Keratinocyte (primary cell): ENCODE measurements around the gene KAT6B. TPM values are rescaled to one million over a fixed set of nuclear protein-coding genes. Genes with fewer than 3 reads are reported as not detected.

ENCODE experiments used
- DNase-seq: peaks from one replicate; pipeline ENCODE4 v3.0.0-alpha.2; 2011; ENCODE audit warnings: low read depth, missing footprints, low spot score
- FAIRE-seq: peaks from 2 replicates; lab custom pipeline; 2011; peaks lifted over from hg19 to GRCh38; lab: Jason Lieb, UNC
- H2AFZ ChIP-seq: 2 replicates; pipeline ENCODE4 v1.6.0; 2012; ENCODE audit warnings: low read length, control low read depth, inconsistent platforms; ENCODE audit not compliant: control insufficient read depth
- H3K27ac ChIP-seq: 2 replicates; pipeline ENCODE4 v1.5.1; 2011; ENCODE audit warnings: low read length; ENCODE audit not compliant: control insufficient read depth, insufficient read depth
- H3K27me3 ChIP-seq: 3 replicates; pipeline ENCODE4 v1.6.0; 2011; ENCODE audit warnings: low read length; ENCODE audit not compliant: control insufficient read depth, insufficient read depth; ENCODE audit errors: extremely low read depth
- H3K36me3 ChIP-seq, 2 experiments: 2 replicates in 1 of 2; 3 replicates in 1 of 2; pipeline ENCODE4 v1.5.1; 2011; ENCODE audit warnings: low read length in 2 of 2, mild to moderate bottlenecking in 1 of 2; ENCODE audit not compliant: control insufficient read depth in 2 of 2, insufficient read depth in 2 of 2; ENCODE audit errors: extremely low read depth in 1 of 2
- H3K4me1 ChIP-seq: 3 replicates; pipeline ENCODE4 v1.5.1; 2011; ENCODE audit warnings: low read length; ENCODE audit not compliant: control insufficient read depth, insufficient read depth; ENCODE audit errors: extremely low read depth
- H3K4me2 ChIP-seq: 3 replicates; pipeline ENCODE4 v1.6.0; 2011; ENCODE audit warnings: low read depth, low read length; ENCODE audit not compliant: control insufficient read depth, insufficient read depth; ENCODE audit errors: extremely low read depth
- H3K4me3 ChIP-seq, 3 experiments: fragments of 200-600 bp in 1 of 3; sonication (generic) in 1 of 3; 2 replicates in 2 of 3; 3 replicates in 1 of 3; pipeline ENCODE4 v1.5.1; 2011 to 2016; ENCODE audit warnings: low read length in 3 of 3, mild to moderate bottlenecking in 3 of 3, control low read depth in 2 of 3, inconsistent platforms in 1 of 3, low read depth in 1 of 3, mixed read lengths in 1 of 3, mixed run types in 1 of 3, moderate library complexity in 1 of 3; ENCODE audit not compliant: control insufficient read depth in 2 of 3, insufficient read depth in 2 of 3; ENCODE audit errors: extremely low read depth in 1 of 3
- H3K79me2 ChIP-seq: 2 replicates; pipeline ENCODE4 v1.6.0; 2012; ENCODE audit warnings: low read length; ENCODE audit not compliant: control insufficient read depth, insufficient read depth
- H3K9ac ChIP-seq: 3 replicates; pipeline ENCODE4 v1.6.0; 2011; ENCODE audit warnings: low read length; ENCODE audit not compliant: control insufficient read depth, insufficient read depth; ENCODE audit errors: extremely low read depth
- H3K9me1 ChIP-seq: 3 replicates; pipeline ENCODE4 v1.6.0; 2011; ENCODE audit warnings: low read length; ENCODE audit not compliant: control insufficient read depth, insufficient read depth; ENCODE audit errors: extremely low read depth
- H3K9me3 ChIP-seq: 2 replicates; pipeline ENCODE4 v1.5.1; 2012; ENCODE audit warnings: low read depth, low read length; ENCODE audit not compliant: control insufficient read depth
- H4K20me1 ChIP-seq: 3 replicates; pipeline ENCODE4 v1.6.0; 2011; ENCODE audit warnings: low read length; ENCODE audit not compliant: control insufficient read depth, insufficient read depth; ENCODE audit errors: extremely low read depth
- EZH2 ChIP-seq: IDR thresholded peaks from one replicate; pipeline ENCODE4 v1.6.1; 2012; ENCODE audit warnings: inconsistent platforms, mild to moderate bottlenecking, low read length, moderate library complexity
- dilution Hi-C: fragments of 300-500 bp; cut with MboI; formaldehyde crosslinking; loops from one replicate; pipeline ENCODE4 v1.7.0; 2020; ENCODE audit warnings: low sequenced_read_pairs; ENCODE audit not compliant: extremely low pct_ligation_motif_present
- polyA plus RNA-seq, 5 experiments: library from polyadenylated mRNA; depleted of rRNA in 3 of 5; stranded (reverse) in 3 of 5; stranded (forward) in 1 of 5; unstranded in 1 of 5; fragments of >200 nt; gene quantifications; 1 replicate in 1 of 5; 2 replicates in 3 of 5; 3 replicates in 1 of 5; pipeline versions ENCODE4 v1.2.1 to v1.2.3, GENCODE V29; 2011 to 2012; ENCODE audit warnings: missing spikeins in 2 of 5, low read depth in 1 of 5, low replicate concordance in 1 of 5
- TF ChIP-seq, protein P1 (sequence below), 3 experiments: IDR thresholded peaks in 1 of 3; conservative IDR thresholded peaks in 1 of 3; optimal IDR thresholded peaks in 1 of 3; 2 replicates in 2 of 3; 3 replicates in 1 of 3; pipeline versions ENCODE3 to v1.5.1; 2011; ENCODE audit warnings: low read length in 3 of 3, mild to moderate bottlenecking in 3 of 3, moderate library complexity in 2 of 3, control low read depth in 1 of 3, inconsistent platforms in 1 of 3; ENCODE audit not compliant: insufficient read depth in 2 of 3; ENCODE audit errors: extremely low read depth in 1 of 3

KAT6B gene
- polyA plus RNA-seq, 1 donor (not counting 4 experiments of a cell fraction or from before 2014, with no cell fraction given) = 2.9 TPM

DNA sequence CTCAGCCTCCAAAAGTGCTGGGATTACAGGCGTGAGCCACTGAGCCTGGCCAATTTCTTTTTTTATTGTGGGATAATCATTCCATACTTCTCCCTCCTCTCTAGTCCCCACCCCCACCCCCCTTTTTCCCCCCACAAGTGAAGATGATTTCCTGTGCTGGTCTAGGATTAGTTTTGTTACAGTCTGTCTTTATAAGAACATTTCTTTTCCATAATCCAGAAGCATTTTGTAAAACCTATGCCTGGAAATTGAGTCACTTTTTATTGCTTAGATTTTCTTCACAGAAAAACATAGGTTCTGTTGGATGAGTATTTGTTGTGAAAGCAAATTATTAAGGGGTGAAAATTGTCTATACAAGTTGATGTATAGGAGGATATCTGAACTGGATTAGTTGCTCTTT lies 98.9 kb downstream of the KAT6B start:
- FAIRE-seq = no peak
- Histone ChIP-seq H3K79me2 (peaks cover 4% of the 10 kb centered on the region), H3K4me2 (no peak overlapping the region), H3K27me3 (no peaks in the 10 kb centered on the region), H3K4me3 (no peak overlapping the region), H4K20me1 (no peaks in the 10 kb centered on the region), H3K9me3 (no peaks in the 10 kb centered on the region), H3K4me1 (peaks cover 47% of the 10 kb centered on the region), H3K27ac (no peak overlapping the region), H2AFZ (no peak overlapping the region), H3K9ac (no peak overlapping the region), H3K9me1 (peaks cover 3% of the 10 kb centered on the region), H3K36me3 (no peaks in the 10 kb centered on the region)
- TF ChIP-seq EZH2 = no peak
- TF ChIP-seq, protein P1, sequence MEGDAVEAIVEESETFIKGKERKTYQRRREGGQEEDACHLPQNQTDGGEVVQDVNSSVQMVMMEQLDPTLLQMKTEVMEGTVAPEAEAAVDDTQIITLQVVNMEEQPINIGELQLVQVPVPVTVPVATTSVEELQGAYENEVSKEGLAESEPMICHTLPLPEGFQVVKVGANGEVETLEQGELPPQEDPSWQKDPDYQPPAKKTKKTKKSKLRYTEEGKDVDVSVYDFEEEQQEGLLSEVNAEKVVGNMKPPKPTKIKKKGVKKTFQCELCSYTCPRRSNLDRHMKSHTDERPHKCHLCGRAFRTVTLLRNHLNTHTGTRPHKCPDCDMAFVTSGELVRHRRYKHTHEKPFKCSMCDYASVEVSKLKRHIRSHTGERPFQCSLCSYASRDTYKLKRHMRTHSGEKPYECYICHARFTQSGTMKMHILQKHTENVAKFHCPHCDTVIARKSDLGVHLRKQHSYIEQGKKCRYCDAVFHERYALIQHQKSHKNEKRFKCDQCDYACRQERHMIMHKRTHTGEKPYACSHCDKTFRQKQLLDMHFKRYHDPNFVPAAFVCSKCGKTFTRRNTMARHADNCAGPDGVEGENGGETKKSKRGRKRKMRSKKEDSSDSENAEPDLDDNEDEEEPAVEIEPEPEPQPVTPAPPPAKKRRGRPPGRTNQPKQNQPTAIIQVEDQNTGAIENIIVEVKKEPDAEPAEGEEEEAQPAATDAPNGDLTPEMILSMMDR (optimal IDR thresholded peaks at IDR 0.05 in 1 of 3, IDR thresholded peaks at IDR 0.05 in 1 of 3, conservative IDR thresholded peaks at IDR 0.05 in 1 of 3; ENCODE audit: extremely low read depth in 1 of 3, insufficient read depth in 2 of 3, low read length in 3 of 3) = no peak
- dilution Hi-C loops = no loop called here
- no peak for DNase-seq

DNA sequence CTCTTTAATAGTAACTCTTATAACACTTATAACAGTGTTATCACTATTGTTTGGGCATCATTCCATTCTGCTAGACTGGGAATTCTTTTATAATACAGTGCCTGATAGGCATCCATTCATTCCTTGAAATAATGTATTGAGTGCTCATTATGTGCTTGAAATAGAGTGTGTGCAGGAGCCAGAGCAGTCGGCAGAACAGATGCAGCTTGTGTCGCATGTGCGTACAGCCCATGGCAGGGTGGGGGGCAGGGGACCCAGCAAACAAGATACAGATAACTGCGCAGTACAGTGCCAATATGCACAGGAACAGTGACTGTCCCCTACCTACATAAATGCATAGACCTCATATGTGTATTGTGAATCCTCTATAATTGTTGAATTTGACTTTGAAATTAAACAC lies 99.3 kb downstream of the KAT6B start:
- Histone ChIP-seq H4K20me1 (no peaks in the 10 kb centered on the region), H3K9me3 (no peaks in the 10 kb centered on the region), H3K4me2 (no peak overlapping the region)

More for the DNA sequence above, 99.3 kb downstream of the KAT6B start:
- FAIRE-seq (no peak), DNase-seq (no peak)
- H3K27me3 ChIP-seq = no peaks in the 10 kb centered on the region
- H3K4me3 ChIP-seq = no peak overlapping the region
- TF ChIP-seq EZH2 = no peak
- TF ChIP-seq, protein P1 (optimal IDR thresholded peaks at IDR 0.05 in 1 of 3, IDR thresholded peaks at IDR 0.05 in 1 of 3, conservative IDR thresholded peaks at IDR 0.05 in 1 of 3; ENCODE audit: extremely low read depth in 1 of 3, insufficient read depth in 2 of 3, low read length in 3 of 3) = no peak
- H3K27ac ChIP-seq = no peak overlapping the region
- no peak overlapping the region for H3K9ac ChIP-seq
- dilution Hi-C loops = no loop called here
- peaks cover 3% of the 10 kb centered on the region for H3K9me1 ChIP-seq
- H3K4me1 ChIP-seq = peaks cover 47% of the 10 kb centered on the region
- no peaks in the 10 kb centered on the region for H3K36me3 ChIP-seq
- no peak overlapping the region for H2AFZ ChIP-seq
- H3K79me2 ChIP-seq = peaks cover 4% of the 10 kb centered on the region
